NOMO-1 (cell line): ENCODE measurements around the gene ARHGAP26.

Experiments
- DNase-seq, 2 experiments: peaks; one replicate each; lab custom pipeline; 2025; ENCODE audit not compliant: unreplicated experiment in 2 of 2; lab: John Stamatoyannopoulos, UW

The ARHGAP26 gene

DNA sequence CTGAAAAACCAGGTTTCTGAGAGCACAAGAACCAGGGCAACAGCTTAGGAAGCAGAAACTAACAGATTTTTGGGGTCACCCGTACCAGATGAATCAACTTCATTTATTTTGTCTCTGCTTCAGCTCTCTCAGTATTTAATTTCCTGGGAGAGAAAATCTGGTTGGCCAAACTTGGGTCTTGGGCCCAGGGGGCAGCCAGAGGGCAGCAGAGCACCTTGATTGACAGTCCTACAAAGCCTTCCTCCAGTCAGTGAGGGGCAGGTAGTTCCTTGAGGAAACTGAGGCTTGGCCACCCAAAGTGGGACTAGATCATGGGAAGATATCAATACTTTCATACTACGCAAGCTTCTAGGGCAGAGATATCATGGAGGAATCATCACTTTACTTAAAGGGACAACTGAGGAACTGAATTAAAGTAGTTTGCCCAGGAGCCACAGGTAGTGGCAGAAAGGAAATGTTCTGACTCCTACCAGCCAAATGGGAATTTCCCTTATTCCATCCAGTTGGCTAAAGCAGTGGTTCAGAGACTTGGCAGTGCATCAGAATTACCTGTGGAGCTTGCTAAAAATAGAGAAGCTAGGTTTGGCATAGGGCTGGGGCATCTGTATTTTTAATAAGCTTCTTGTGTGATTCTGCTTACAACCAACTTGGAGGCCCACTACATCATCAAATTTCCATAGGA, 21.5 kb upstream of the ARHGAP26 start:
- peak in 1 of 2 experiments; percentile 41 for DNase-seq

DNA sequence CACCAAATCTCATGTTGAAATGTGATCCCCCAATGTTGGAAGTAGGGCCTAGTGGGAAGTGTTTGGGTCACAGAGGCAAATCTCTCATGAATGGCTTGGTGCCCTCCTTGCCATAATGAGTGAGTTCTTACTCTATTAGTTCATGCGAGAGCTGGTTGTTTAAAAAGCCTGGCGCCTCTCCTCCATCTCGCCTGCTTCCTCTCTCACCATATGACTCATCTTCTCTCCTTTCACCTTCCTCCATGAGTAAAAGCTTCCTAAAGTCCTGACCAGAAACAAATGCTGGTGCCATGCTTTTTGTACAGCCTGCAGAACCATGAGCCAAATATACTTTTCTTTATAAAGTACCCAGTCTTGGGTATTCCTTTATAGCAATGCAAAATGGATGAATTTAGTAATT, 20.9 kb upstream of the ARHGAP26 start:
- peak; percentile 38 to 56 for DNase-seq

DNA sequence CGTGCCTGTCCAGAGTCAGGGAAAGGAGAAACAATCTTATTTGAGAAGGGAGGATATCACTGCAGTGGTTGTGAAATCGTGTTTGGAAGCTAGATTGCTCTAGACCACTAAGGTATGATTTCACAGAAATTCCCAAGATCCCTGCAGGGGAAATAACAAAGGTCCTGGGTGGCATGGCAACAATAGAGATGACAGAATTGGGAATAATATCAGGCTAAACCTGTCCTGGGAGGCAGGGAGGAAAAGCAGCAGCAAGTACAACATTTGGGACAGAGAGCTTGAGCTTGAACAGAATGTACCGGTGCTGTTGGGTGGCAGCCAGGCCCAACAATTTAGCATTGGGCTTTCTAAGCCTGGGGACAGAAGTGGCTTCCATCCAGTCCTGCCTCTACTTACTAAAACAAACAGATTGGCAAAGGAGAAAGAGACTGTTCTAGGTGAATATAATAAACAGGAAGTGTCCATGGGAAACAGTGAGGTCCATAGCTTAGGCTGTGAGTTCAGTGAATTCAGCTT, 17.0 kb upstream of the ARHGAP26 start:
- no peak for DNase-seq

DNA sequence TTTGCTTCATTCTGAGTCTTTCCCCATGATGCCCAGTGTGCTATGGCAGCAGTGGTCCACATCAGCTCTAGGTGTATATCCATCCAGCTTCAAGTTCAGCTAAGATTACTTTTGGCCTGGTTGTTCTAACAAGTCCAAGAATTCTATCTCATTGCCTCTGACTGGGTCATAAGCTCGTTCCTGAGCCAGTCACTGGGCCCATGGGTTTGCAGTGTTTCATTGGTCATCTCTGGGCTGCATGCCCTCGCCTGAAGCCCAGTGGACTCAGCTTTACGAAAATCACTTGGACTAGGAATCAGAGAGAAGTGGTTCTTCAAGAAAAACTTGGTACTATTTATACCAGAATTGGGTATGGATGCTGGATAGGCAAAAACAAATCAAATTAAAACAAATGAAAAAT, 16.1 kb upstream of the ARHGAP26 start:
- no peak for DNase-seq

DNA sequence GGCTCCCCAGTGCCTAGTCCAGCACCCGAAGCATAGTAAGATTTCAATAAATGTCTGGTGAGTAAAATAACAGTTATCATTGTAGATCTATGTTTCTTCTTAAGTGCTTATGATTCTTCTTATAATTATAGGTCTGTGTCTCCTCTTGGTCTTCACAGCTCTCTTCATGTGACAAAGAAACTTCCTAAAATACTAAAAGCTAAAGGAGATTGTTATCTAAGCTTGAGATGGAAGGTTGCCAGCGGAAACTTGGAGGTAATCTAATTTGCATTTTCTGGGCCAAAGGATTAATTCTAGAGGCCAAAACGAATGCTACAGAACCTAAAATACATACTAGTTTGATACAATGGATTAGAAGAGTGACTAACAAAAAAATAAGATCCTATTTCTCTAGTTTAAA, 13.6 kb upstream of the ARHGAP26 start:
- no peak for DNase-seq

DNA sequence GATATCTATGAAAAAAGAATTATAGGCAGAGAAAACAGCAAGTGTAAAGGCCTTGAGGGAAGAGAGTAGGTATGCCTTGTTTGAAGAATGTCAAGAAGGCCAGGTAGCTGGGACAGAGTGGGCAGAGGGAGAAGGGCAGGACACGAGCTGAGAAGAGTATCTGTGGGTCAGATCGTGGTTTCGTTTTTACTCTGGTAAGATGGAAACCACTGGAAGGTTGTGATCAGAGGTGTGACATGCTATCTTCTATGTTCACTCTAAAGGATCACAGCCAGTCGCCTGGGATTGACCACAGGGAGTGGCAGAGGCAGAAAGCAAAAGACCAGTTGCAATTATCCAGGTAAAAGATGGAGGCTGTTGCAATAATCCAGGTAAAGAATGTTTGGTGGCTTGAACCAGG, 12.6 kb upstream of the ARHGAP26 start:
- DNase-seq = no peak

DNA sequence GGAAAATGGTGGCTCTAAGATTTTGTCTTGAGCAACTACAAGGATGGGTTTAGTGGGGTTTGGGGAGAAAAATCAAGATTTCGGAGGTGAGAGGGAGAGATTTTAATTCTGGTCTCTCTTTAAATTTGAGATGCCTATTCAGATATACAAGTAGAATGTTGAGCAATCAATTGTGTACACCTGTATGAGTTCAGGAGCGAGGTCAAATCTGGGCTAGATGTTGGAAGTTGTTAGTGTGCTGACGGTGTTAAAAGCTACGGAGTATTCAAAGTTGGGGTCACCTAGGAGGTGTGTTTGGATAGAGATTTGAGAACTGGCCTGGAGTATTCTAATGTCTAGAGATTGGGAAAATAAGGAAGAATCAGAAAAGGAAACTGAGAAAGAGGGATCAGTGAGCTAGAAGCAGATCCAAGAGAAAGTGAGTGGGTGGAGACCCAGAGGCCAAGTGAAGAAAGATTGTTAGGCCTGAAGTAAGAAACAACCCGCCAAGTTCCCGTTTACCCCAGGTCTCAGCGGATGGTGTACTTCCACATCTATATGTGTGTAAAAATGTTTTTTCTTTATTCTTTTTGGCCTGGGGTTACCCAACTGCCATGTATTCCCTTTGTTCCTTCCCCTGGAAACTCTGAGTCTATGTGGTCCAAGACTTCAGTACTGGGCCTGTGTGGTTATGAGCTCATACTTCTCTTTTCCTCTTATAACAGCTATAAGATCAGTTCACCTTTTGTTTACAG, 11.9 kb upstream of the ARHGAP26 start:
- DNase-seq = peak; percentile 65 to 87

DNA sequence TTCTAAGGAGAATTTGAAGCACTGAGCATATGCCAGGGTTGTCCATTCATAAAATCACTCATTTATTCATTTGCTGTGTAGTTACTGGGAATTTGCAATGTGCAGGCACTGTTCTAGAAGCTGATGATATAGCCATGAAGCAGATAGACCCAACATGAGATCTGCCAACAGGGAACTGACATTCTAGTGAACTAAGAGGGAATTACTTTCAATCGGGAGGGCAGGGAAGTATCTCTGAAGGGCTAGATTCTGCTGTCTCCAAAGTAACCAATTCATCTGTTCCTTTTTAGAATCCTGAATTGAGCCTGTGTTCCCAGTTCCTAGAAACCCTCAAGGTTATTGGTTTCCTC, 11.4 kb upstream of the ARHGAP26 start:
- no peak for DNase-seq

DNA sequence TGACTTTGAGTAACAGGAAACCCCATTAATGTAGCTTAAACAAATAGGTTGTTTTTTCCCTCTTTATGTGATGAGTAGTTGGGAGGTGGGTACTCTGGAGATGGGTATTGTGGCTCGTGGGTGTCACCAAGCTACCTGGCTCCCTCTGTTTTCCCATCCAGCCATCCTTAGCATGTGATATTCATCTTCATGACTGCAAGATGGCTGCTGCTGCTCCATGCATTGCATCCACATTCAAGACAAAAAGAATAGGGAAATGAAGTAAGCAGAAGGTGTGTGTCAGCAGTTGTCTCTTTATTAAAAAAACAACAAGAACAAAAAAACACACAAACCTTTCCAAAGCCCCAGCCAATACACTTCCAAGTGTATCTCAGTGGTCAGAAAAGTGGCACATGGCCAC, 6.5 kb upstream of the ARHGAP26 start:
- no peak for DNase-seq

DNA sequence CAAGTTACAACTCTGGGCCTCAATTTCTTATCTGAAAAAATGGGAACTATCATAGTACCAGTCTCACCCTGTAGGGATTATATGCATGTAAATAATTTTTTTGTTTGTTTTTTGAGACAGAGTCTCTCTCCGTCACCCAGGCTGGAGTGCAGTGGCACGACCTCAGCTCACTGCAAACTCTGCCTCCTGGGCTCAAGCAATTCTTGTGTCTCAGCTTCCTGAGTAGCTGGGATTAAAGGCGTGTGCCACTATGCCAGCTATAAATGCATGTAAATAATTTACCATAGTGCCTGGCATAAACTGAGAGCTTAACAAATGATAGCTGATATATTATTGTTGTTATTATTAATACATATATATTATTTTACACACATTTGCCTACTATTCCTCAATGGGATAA, 3.0 kb upstream of the ARHGAP26 start:
- DNase-seq = no peak

DNA sequence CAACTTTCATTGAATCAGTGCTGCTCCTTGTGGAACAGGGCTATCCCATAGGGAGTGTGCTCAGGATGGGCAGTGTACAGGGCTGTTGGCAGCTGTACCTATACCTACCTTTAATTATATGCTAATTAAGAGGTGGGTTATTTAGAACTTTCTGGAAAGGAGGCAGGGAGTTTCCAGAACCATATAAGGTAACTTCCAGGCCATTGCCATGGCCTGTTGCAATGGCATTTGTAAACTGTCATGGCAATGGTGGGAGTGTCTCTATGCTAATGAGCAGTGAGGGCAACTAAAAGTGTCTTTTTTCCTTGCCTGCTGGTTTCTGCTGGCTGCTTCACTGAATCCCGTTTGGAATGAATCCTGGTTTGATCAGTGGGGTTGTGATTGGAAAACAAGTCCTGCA, 2.3 kb upstream of the ARHGAP26 start:
- no peak for DNase-seq

DNA sequence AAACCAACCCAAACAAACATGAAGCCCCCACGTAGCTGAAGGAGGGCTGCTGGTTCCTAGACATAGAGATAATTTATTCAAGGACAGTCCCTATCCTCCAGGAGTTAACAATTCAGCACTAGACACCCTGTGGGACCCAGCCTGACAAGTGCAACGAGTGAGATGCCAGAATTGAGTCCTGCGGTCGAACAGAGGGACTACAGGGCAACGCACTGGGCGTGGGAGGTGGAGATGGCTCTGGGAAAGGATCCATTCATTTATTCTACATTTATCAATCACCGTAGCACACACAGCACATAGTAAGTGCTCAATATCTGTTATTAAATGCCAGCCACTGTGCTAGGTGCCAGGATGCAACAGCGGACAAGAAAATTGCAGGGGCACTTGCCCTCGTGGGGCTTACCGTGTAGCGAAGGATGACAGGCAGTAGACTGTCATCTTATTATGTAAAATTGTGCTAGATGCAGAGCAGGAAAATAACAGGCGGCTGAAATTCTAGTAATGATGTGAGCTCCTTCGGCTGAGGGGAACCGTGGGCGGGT, 855 bp upstream of the ARHGAP26 start:
- no peak for DNase-seq

DNA sequence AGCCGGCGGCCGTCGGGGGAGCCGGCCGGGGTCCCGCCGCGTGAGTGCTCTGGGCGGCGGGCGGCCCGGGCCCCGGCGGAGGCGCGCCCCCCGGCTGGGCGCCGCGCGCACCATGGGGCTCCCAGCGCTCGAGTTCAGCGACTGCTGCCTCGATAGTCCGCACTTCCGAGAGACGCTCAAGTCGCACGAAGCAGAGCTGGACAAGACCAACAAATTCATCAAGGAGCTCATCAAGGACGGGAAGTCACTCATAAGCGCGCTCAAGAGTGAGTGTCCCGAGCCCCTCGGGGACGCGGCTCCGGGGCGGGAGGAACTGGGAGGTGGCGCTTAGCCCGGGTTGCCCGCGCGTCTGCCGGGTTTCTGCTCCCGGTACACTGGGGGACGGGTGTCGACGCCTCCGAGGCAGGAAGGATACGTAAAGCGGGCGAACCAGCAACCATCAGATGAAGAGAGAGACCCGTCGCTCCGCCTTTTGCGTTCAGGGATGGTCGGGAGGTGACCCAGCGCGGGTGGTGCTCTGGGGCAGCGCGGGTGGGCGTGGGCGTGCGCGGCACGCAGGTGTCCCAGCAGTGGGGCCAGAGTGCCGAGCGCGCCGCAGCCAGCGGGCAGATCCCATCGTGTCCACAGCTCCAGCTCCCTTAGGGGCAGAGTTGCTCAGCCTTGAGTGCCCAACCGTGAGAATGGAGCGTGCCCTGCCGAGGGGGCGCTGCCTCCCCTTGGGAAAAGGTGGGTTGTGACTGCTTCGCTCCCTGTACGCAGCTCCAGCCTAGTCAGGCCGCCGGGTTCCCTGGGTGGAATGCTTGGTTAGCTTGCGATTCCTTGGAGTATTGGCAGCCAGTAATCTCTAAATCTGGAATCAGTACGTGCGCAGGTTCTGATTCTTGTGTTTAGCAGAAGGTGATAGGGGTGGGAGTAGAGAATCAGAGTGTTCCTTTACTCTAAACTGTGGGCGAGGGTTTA, 753 bp downstream of the ARHGAP26 start:
- DNase-seq = peak in 1 of 2 experiments; percentile 44

DNA sequence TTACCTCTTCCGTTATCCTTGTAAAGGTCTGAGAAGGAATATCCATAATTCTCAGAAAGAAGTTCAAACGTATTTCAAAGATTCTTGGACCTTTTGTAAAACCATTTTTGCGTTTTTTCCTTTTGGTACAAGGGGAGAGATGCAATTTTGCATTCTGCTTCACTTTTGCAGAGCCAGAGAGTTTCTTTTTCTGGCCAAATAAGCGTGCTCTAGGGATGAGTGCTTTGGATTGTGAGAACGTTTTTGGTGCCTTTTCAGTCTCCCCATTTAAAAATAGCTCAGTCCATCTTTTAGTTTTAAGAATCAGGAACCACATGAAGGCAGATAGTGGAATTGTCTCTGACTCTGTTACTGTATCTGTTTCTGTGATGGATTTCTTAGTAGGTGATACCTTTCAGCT, 1.5 kb downstream of the ARHGAP26 start:
- no peak for DNase-seq

DNA sequence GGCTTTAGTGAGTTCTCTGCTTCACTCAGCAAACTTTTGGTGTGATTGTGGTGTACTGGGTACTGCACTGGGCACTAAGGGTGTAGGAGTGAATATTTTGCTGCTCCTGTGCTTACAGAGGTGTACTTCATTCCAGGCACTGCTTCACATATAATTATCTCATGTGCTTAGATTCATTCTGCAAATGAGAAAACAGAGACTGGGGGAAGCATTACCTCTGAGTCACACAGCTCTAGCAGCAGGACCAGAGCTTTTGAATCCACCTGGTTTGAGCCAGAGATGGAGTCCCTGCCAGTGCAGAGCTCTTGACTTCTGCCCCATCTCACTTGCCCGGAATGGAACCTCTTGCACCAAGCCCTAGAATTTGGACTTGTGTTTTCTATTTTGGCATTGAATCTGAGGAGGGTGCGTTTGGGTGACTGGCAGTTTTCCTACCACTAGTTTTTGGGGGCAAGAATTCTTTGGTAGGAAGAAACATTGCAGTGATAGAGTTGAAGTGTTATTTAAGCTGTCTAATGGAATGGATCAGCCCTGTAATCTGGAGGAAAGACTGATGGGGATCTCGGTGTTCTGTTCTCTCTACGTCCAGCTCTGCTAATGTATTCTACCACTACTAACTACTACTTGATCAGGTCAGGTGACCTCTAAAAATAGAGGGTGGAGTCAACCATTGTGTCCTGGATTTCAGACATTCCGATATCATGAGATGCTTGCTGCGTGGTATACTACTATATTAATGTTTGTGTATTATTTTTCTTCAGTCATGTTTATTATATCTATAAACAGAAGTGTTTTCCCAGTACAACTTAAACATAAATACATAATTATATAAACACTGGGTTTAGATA, 2.5 kb downstream of the ARHGAP26 start:
- no peak for DNase-seq

DNA sequence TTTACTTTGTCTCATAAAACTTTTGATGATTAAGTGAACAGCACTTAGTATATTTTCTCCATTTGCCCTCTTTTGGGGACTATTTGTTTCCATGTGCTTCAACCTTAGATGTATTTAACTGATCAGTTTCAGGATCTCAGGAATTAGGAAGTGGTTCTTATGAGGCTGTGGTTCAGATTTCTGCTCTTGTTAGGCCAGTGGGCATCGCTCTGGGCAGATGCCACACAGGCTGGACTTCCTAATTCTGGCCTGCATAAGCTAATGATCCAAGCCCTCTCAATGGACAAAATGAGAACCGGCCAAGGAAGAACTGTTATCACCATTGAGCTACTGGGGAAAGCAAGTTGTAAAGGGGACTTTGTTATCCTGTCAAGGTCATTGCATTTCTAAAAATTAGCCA, 6.9 kb downstream of the ARHGAP26 start:
- DNase-seq = no peak

DNA sequence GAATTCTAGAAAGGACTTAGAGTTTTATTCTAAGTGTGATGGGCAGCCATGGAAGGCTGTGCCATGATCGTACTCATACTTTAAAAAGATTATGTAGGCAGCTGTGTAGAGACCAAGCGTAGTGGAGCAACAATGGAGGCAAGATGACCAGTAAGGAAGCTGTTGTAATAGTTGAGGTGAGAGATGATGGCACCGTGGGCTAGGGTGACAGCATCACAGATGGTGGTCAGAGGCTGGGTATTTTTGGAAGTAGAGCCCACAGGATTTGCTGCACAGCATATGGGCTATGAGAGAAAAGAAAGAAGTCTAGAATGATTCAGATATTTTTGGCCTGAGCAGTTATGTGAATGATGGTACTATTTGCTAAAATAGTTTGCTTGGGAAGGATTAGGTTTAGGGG, 7.7 kb downstream of the ARHGAP26 start:
- DNase-seq = peak in 1 of 2 experiments; percentile 20

DNA sequence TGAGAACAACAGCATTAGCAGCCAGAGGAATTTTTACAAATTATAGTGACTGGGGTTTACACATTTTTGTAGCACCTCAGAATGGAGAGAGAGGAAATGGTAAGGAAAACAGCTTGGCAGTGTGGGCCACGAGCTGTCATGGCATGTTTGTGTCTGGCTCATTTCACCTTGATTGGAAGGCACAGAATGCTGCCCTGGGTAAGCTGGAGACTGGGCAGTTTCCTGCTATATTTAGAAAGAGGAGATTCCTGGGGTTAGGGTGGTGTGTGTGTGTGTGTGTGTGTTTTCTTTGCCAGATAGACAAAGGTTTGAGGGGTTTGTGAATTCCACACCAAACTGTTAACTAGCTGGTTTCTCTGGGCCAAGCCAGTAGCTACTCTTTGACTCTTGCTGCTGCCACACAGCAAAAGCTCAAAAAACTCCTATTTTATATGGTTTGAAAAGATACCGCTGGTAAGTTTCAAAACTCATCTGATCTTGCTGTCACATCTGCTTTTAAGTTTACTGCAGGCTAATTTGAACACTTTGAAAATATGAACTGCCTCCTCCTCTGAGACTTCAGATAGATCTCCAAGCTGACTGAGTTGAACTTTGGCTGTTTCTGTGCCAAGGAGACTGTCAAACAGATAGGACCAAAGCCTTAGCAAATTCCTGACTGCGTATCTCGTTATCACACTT, 9.1 kb downstream of the ARHGAP26 start:
- no peak for DNase-seq

DNA sequence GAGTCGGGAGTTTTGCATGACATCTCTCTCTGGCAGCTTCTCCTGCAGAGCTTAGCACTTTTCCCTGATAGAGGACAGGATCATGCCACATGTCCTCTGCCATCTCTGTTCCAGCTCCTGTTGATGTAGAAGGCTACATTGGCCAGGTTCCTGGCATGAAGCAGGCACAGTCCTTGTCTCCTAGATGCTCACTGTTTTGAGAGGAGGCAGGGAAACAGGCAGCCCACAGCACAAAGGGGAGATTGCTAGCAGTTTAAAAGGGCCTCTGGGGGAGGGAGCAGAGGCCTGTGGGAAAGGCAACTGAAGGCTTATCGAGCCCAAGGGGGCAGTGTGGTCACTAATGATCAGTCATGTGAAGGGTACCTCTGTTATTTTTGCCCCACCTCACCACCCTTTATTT, 10.7 kb downstream of the ARHGAP26 start:
- no peak for DNase-seq
